B cell (primary cell): ENCODE data around the gene STARD6. TPM values are rescaled to one million over a fixed set of nuclear protein-coding genes. Genes with fewer than 3 reads are reported as not detected.

ENCODE experiments used
- ATAC-seq: fragments of 200-7000 bp; cut with Tn5 transposase; one replicate; pipeline ENCODE4 v1.10.0; 2021; ENCODE audit warnings: low read depth, mild to moderate bottlenecking, moderate number of reproducible peaks, moderate library complexity
- CTCF ChIA-PET: fragments of 350-600 bp; sonication (Branson Sonifier 250); formaldehyde crosslinking; loops from one replicate; lab custom pipeline; 2021; ENCODE audit warnings: antibody characterized with exemption, inconsistent platforms; lab: Charles Lee
- POLR2A ChIA-PET: fragments of 350-600 bp; sonication (Branson Sonifier 250); formaldehyde crosslinking; loops from one replicate; lab custom pipeline; 2021; ENCODE audit warnings: antibody characterized with exemption; lab: Charles Lee
- DNase-seq: peaks from one replicate; pipeline ENCODE4 v3.0.0; 2013
- H2AFZ ChIP-seq: 2 replicates; pipeline ENCODE4 v1.6.1; 2012; ENCODE audit warnings: mild to moderate bottlenecking, low read depth, low read length; ENCODE audit not compliant: insufficient read depth, poor library complexity, severe bottlenecking
- H3K27ac ChIP-seq, 2 donors: 1 replicate in 1 of 2; 2 replicates in 1 of 2; pipeline ENCODE4 v1.5.1; 2012 to 2013; ENCODE audit warnings: low read length in 2 of 2, mild to moderate bottlenecking in 2 of 2, moderate library complexity in 1 of 2
- H3K27me3 ChIP-seq, 4 experiments: fragments of 200-600 bp in 1 of 4; sonication (generic) in 1 of 4; replicated peaks in 1 of 4; 1 replicate in 2 of 4; 2 replicates in 2 of 4; pipeline versions ENCODE4 v1.6.1 to v1.7.0; 2013 to 2016; ENCODE audit warnings: low read length in 3 of 4, mild to moderate bottlenecking in 2 of 4, mixed read lengths in 1 of 4, moderate library complexity in 1 of 4; ENCODE audit not compliant: insufficient read depth in 4 of 4, control insufficient read depth in 3 of 4; ENCODE audit errors: control extremely low read depth in 1 of 4
- H3K36me3 ChIP-seq, 2 experiments: replicated peaks in 1 of 2; 1 replicate in 1 of 2; 2 replicates in 1 of 2; pipeline versions ENCODE4 v1.6.1 to v1.7.1; 2013; ENCODE audit warnings: low read length in 1 of 2; ENCODE audit not compliant: insufficient read depth in 2 of 2, control insufficient read depth in 1 of 2; ENCODE audit errors: control extremely low read depth in 1 of 2, extremely low read depth in 1 of 2
- H3K4me1 ChIP-seq, 2 donors: fragments of 200-600 bp in 1 of 2; sonication (generic) in 1 of 2; 1 replicate in 1 of 2; 2 replicates in 1 of 2; pipeline versions ENCODE4 v1.5.1 to v1.6.1; 2013 to 2017; ENCODE audit warnings: low read length in 2 of 2; ENCODE audit not compliant: control insufficient read depth in 2 of 2, insufficient read depth in 2 of 2
- H3K4me2 ChIP-seq: replicated peaks from 2 replicates; pipeline ENCODE3; 2012; ENCODE audit warnings: mild to moderate bottlenecking, low read depth, low read length; ENCODE audit not compliant: poor library complexity, severe bottlenecking
- H3K4me3 ChIP-seq, 5 experiments: fragments of 200-600 bp in 1 of 5; sonication (generic) in 1 of 5; 1 replicate in 3 of 5; 2 replicates in 2 of 5; pipeline versions ENCODE4 v1.5.1 to v1.7.0; 2011 to 2016; ENCODE audit warnings: low read length in 4 of 5, mild to moderate bottlenecking in 4 of 5, low read depth in 2 of 5, control low read depth in 1 of 5, moderate library complexity in 1 of 5; ENCODE audit not compliant: insufficient read depth in 1 of 5; ENCODE audit errors: control extremely low read depth in 1 of 5, extremely low read depth in 1 of 5
- H3K79me2 ChIP-seq: fragments of 200-600 bp; sonication (generic); one replicate; pipeline ENCODE4 v1.6.0; 2016; ENCODE audit warnings: low read length; ENCODE audit not compliant: control insufficient read depth, insufficient read depth
- H3K9ac ChIP-seq: fragments of 200-600 bp; sonication (generic); 2 replicates; pipeline ENCODE4 v1.6.1; 2017; ENCODE audit warnings: mild to moderate bottlenecking, low read length, moderate library complexity
- H3K9me3 ChIP-seq, 3 donors: one replicate each; pipeline versions ENCODE4 v1.6.1 to v1.7.1; 2013; ENCODE audit warnings: low read length in 2 of 3; ENCODE audit not compliant: control insufficient read depth in 2 of 3, insufficient read depth in 1 of 3; ENCODE audit errors: control extremely low read depth in 1 of 3
- H4K20me1 ChIP-seq: 2 replicates; pipeline ENCODE4 v1.6.0; 2012; ENCODE audit warnings: mild to moderate bottlenecking, low read length; ENCODE audit not compliant: insufficient read depth, control insufficient read depth, poor library complexity, severe bottlenecking
- H3K27ac Mint-ChIP-seq: one replicate; pipeline ENCODE4 v1.8.0; 2021; ENCODE audit warnings: mixed read lengths
- H3K27me3 Mint-ChIP-seq: one replicate; pipeline ENCODE4 v1.8.0; 2021; ENCODE audit warnings: mixed read lengths
- H3K4me1 Mint-ChIP-seq: one replicate; pipeline ENCODE4 v1.8.0; 2021; ENCODE audit warnings: mixed read lengths
- H3K4me3 Mint-ChIP-seq: one replicate; pipeline ENCODE4 v1.8.0; 2021; ENCODE audit warnings: mixed read lengths
- H3K9me3 Mint-ChIP-seq: one replicate; pipeline ENCODE4 v1.8.0; 2022; ENCODE audit warnings: mixed read lengths; ENCODE audit not compliant: insufficient read depth
- EZH2 ChIP-seq: IDR thresholded peaks from 2 replicates; pipeline ENCODE4 v1.6.1; 2012; ENCODE audit warnings: borderline replicate concordance, low read depth, mild to moderate bottlenecking, moderate library complexity, low read length; ENCODE audit not compliant: insufficient read depth, poor library complexity, severe bottlenecking
- WGBS: methylation state at CpG from one replicate; pipeline ENCODE4 v1.1.5; 2013; ENCODE audit warnings: missing lambda C conversion rate; ENCODE audit not compliant: insufficient coverage; 5-methylcytosine and 5-hydroxymethylcytosine counted together
- intact Hi-C: fragments of 100-400 bp; cut with micrococcal nuclease; formaldehyde crosslinking; loops from one replicate; pipeline ENCODE4 v1.10.0; 2022
- polyA plus RNA-seq: library from polyadenylated mRNA; depleted of rRNA; stranded (reverse); fragments of >200 nt; gene quantifications from 2 replicates; pipeline ENCODE4 v1.2.3, GENCODE V29; 2012
- small RNA-seq: library from RNA; depleted of rRNA; stranded (forward); fragments of <200 nt; gene quantifications from one replicate; pipeline ENCODE3, GENCODE V24; 2012; ENCODE audit warnings: low replicate concordance, low read depth; ENCODE audit not compliant: insufficient read length
- total RNA-seq, 2 donors: library from RNA; stranded (reverse); fragments of 120-200 nt in 1 of 2; gene quantifications; 1 replicate in 1 of 2; 2 replicates in 1 of 2; pipeline versions ENCODE4 v1.2.3 to v1.2.4, GENCODE V29; 2013 to 2022
- TF ChIP-seq, protein P1 (sequence below): fragments of 200-600 bp; IDR thresholded peaks from one replicate; pipeline ENCODE4 v1.8.0; 2022; ENCODE audit warnings: antibody characterized with exemption, mild to moderate bottlenecking

STARD6 gene
- total and polyA plus RNA-seq, 2 donors (not counting 1 experiment from before 2014, with no cell fraction given) = not detected

DNA sequence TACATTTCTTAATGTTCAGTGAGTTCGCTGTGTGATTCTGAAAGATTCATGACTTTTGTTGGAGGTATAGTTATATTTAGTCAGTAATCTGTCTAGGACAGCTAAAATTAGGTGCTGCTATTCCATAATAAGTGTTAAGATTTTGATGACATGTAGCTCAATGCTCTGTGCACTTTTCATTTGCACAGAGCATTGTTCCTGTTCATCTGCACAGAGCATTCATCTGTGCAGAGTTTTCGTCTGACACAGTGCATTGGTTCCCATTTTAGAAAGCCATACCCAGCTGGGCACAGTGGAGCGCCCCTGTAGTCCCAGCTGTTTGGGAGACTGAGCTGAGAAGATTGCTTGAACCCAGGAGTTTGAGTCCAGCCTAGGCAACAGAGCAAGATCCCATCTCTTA lies 79.8 kb downstream of the STARD6 start:
- no peak overlapping the region for H3K4me3 Mint-ChIP-seq
- Histone ChIP-seq H3K4me2 (no peak overlapping the region), H3K9me3 (peaks cover 0 to 3% (median 0%) of the 10 kb centered on the region in 3 donors), H3K79me2 (peaks cover 3% of the 10 kb centered on the region), H4K20me1 (no peaks in the 10 kb centered on the region), H2AFZ (no peak overlapping the region), H3K36me3 (peaks cover 16 to 29% of the 10 kb centered on the region in 2 experiments), H3K9ac (no peak overlapping the region), H3K4me1 (peaks cover 0 to 3% of the 10 kb centered on the region in 2 donors), H3K4me3 (no peak overlapping the region), H3K27ac (no peak overlapping the region), H3K27me3 (no peaks in the 10 kb centered on the region)
- H3K4me1 Mint-ChIP-seq = peaks cover 13% of the 10 kb centered on the region
- intact Hi-C loops = no loop called here
- WGBS = 0% methylated on average over 2 of the region's 3 CpGs
- no peaks in the 10 kb centered on the region for H3K9me3 Mint-ChIP-seq
- no peak for TF ChIP-seq EZH2
- TF ChIP-seq, protein P1, sequence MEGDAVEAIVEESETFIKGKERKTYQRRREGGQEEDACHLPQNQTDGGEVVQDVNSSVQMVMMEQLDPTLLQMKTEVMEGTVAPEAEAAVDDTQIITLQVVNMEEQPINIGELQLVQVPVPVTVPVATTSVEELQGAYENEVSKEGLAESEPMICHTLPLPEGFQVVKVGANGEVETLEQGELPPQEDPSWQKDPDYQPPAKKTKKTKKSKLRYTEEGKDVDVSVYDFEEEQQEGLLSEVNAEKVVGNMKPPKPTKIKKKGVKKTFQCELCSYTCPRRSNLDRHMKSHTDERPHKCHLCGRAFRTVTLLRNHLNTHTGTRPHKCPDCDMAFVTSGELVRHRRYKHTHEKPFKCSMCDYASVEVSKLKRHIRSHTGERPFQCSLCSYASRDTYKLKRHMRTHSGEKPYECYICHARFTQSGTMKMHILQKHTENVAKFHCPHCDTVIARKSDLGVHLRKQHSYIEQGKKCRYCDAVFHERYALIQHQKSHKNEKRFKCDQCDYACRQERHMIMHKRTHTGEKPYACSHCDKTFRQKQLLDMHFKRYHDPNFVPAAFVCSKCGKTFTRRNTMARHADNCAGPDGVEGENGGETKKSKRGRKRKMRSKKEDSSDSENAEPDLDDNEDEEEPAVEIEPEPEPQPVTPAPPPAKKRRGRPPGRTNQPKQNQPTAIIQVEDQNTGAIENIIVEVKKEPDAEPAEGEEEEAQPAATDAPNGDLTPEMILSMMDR = no peak
- H3K27me3 Mint-ChIP-seq = no peaks in the 10 kb centered on the region
- no peak for DNase-seq
- no peak for ATAC-seq
- ChIA-PET CTCF (interaction anchor here (2.0 to 2.8 kb wide), 2 partner anchors 7 to 55 kb away, joined by 7 to 12 read pairs; no protein-coding TSS in a partner anchor), POLR2A (no interaction called here)
- no peak overlapping the region for H3K27ac Mint-ChIP-seq

Small RNAs within 50 kb of the gene (small RNA-seq; reads per million reads assigned to genes)
- not detected for gene SNRPGP2

Other genes starting within 250 kb of the STARD6 start
- gene MBD2, start 133.2 kb downstream of the STARD6 start, total RNA-seq = 131 and 134 TPM in 2 replicates
- 49.0 and 53.0 TPM in 2 replicates for gene MBD2, start 133.2 kb downstream of the STARD6 start, polyA plus RNA-seq
- 38.9 and 45.6 TPM in 2 replicates for gene POLI, start 88.3 kb downstream of the STARD6 start, total RNA-seq
- gene POLI, start 88.3 kb downstream of the STARD6 start, polyA plus RNA-seq = 20.1 and 28.3 TPM in 2 replicates
- gene C18orf54, start within 50 bp of the STARD6 start, total RNA-seq = 4.7 and 4.8 TPM in 2 replicates
- 0.60 and 0.78 TPM in 2 replicates for gene C18orf54, start within 50 bp of the STARD6 start, polyA plus RNA-seq
- gene DYNAP, start 233.4 kb upstream of the STARD6 start, total RNA-seq = not detected in 2 replicates
- gene DYNAP, start 233.4 kb upstream of the STARD6 start, polyA plus RNA-seq = not detected in 2 replicates